ENCODE results near the gene FGF14.
"Not testable (repeated sequence)": the region's sequence is repeated elsewhere in the genome, so short reads cannot be mapped to it uniquely, and the experiment has no call there.

The FGF14 gene

DNA sequence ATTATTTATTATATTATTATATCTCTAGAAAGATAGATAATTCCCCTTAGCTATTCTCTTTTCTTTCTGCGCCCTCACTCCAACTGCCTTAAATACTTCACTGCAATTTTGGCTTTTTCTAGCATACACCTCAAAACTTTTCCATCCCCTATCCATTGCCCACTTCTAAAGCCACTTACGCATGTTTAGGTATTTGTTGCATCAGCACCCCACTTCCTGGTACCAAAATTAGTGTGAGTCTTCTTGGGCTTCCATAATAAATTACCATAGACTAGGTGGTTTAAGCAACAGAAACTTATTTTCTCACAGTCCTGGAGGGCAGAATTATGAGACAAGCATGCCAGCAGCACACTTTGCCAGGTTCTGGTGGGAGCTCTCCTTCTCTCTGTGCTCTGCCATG, 209.0 kb downstream of the FGF14 start:
- DNase-seq = no peak

DNA sequence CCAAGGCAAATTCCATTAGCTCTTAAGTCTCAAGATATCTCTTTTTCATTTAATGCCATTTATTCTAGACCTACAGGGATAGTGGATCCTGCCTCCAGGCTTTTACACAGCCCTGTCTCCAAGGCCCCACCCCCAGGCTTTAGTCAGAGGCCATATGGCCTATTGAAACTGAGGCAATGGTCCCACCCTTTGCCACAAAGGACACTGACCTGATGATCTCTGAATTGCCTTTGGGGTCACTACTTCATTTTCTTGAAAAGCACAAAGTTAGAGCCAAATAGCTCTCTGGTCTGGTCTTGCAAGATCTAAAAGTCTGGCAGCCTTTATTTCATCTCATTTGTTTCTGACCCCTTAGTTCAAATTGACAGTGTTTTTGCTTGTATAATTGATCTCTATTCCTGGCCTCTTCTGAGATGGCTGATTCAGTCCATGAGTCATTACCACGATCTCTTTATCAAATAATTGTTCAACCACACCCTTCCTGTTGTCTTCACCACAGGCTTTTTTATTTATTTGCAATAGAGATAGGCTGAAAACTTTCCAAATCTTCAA, 209.8 kb downstream of the FGF14 start:
- DNase-seq = no peak

DNA sequence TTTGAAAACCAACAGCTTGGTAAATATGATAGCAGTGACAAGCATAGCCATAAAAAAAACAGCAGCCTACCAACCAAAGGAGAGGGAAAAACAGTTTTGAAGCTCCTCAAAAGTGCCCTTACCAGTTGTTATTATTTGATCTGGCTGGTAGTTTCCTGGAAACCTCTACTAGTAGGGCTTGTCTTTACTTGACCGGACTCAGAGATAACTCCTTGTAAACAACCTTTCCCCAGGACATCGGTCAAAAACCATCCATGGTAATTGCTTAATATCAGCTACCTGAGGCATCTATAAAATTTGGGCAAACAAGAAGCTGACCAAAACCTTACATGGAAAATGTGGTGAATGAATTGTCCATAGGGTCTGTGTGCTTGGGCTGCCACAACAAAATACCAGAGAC, 210.9 kb downstream of the FGF14 start:
- no peak for DNase-seq

DNA sequence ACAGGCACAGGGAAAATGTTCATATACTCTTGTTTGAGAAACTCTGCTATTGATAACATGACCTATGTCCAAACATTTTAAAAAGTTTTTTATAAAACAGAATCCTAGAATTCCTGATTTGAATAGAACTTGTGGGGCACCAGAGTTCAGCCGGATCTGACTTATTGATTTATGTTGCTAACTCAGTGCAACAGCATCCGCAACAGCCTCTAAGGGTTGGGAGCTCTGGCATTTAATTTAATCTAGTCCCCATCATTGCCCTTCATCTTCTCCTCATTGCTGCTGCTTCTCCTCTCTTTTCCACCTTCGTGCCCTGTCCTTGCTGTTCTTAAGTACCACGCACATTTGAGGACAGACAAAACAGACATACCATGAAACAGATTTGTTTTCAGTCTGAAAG, 214.5 kb downstream of the FGF14 start:
- DNase-seq = no peak

DNA sequence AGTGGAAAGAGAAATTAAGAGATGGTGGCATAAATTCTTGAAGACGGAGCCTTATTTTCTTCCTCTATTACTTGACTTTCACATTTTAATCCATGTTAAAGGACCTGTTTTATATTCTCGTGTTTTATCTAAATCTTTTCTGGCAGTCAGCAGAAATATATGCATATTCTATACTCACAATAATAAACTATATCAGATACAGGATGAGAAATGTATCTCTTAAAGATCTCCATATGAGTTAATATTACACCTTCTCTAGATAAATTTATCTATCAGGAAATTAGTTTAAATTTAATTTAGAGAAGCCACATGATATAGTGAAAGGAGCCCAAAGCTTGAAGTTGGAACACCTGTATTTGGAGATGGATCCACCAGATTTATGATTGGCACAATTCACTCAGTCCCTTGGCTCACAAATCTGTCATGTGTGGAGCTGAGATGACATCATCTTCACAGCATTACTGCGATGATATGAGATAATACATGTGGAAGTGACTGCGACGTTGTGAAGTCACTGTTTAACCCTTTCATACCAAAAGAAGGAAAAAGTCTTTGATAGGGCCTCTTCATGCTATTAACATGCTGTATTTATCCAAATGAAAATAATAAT, 216.4 kb downstream of the FGF14 start:
- DNase-seq = no peak

DNA sequence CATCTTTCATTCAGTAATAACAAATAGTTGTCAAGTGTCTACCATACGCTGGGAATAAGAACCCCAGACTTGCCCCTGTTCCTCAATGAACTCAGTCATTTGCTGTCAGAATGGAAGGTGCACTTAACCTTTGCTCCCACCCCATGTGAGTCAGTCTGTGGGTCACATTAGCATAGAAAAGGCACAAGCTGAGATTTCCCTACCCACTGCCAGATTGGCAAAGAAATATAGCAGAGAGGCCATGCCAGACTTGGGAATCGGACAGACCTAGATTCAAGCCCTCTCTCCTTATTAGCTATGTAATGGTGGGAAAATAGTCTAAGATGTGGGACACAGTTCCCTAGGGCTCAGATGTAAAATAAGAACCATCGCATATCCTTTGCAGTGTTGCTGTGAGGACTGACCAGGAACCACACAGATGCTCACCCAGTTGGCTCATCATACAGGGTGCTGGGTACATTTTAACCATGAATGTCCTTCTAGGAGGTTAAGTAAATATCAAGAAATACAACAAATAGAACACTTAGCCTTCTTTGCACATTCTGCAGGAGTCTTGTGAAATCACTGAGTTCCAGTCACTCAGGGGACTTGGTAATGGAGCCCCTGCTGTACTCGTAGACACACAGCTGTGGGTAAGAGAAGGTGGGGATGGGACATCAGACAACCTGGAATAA, 218.2 kb downstream of the FGF14 start:
- DNase-seq = peak in 1 of 14 donors; percentile 40

DNA sequence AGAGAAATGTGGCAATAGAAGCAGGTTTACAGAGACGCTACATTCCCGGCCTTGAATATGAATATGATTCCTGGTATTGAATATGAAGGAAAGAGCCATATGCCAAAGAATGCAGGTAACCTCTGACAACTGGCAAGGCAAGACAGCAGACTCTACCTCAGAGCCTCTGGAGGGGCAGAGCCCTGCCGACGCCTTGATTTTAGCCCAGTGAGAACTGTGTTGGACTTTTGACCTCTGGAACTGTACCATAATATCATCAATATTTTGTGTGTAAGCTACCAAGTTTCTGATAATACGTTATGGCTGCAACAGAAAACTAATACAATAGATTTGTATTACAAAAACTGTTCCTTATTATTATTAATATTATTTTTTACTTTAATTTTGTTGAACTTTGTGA, 219.7 kb downstream of the FGF14 start:
- DNase-seq = no peak

DNA sequence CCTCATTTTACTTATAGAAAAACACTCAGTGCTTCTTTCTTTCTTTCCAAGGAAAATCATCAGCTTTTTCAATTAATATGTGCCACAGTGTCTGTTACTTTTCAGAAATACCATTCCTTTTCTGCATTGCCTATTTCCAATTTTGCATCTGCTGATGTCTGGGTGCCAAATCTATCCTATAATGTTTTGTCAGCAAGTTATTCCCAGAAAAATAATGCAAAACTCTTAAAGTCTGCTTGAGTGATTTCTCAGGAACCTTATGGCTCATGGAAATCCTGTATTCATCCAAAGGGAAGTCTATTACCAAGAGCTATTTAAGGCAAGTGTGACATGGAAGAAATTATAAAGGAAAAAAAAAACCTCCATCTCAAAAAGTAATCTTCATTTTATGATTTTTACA, 224.4 kb downstream of the FGF14 start:
- no peak for DNase-seq

DNA sequence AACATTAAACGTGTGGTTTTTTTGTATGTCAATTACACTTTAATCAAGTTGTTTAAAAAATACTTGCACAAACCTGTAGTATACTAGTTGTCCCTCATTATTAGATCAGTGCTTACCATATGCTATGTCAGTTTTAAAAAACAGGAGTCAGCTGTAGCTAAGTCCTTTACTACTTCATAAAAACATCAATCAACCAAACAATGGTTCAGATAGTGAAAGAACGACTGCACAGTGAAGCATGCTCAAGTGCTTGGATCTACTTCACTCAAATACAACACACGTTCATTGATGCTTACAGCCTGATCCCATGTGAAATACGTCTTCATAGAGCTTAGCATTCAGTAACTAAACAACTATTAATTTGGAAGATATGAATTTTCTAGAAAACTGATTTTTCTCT, 225.0 kb downstream of the FGF14 start:
- DNase-seq = no peak

DNA sequence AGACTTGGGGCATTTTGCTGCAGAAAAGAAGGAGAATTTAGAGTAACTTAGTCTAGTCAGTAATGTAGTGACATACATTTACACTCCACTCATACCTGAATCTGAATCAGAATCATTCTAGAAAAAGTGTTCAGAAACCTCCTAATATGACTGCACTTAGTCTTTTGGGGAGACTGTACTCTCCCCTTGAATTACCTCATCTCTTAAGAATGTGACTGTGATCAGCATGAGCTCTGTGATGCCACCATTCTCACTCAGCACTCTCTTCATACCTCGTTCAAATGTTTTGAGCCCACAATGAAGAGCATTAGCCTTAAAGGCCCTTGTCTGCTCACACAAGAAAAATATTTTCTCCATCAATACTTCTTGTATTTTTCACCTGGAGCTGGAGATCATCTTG, 229.4 kb downstream of the FGF14 start:
- DNase-seq = no peak

DNA sequence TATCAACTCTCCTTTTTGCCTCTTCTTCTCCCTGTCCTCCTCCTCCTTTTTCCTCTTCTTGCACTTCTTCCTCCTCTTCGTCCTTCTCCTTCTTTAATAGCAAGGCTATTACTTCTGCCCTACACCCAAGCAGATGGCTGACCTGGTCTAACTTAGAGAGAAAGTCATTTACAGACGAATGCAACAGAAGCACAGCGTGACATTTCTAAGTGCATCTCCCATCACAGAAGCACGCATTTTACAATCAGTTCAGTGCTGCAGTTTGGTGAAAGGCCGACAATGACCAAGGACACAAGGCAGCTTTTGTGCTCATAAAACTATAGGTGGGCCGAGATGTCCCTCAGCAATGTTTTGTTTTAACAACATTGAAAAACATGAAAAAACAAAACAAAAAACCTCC, 231.5 kb downstream of the FGF14 start:
- peak in 1 of 14 donors; percentile 35 for DNase-seq

DNA sequence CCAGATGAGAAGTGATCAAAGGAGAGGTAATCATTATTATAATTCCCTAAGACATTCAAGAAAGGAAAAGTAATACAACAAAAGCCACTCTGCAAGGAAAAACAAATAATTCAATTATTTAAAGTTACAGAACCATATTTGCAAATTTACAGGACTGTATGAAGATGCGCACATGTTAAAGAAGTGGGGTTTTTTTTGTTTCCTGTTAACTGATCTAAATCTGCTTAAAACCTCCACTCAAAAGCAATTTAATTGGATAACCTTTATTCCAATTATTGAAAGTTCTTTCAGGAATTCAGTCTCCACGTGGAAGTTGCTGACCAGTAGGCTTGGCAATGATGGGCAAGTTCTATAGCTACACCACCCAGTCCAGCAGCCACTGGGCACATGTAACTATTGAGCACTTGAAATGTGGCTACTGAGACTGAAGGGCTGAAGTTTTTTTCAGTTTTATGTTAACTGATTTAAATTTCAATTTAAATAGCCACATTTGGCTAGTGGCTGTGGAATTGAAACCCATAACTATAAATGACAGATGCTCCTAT, 232.3 kb downstream of the FGF14 start:
- DNase-seq = no peak

DNA sequence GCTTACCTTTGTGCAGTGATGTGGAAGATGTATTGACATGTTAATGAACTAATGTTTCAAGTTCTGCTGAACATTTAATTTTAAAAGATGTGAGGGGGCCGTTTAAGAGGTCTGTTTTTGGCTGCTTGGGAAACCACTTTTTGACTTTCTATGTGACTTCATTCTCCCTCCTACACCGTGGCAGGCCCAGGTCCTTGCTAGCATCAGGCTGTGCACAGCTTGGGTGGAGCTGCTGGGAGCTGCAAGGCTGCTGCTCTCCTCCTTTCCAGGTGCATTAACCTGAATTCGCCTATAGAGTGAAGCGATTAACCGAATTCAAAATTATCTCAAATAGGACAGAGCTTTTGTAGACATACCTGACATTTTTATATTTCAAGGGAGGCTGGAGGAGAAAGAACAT, 249.1 kb downstream of the FGF14 start:
- no peak for DNase-seq

DNA sequence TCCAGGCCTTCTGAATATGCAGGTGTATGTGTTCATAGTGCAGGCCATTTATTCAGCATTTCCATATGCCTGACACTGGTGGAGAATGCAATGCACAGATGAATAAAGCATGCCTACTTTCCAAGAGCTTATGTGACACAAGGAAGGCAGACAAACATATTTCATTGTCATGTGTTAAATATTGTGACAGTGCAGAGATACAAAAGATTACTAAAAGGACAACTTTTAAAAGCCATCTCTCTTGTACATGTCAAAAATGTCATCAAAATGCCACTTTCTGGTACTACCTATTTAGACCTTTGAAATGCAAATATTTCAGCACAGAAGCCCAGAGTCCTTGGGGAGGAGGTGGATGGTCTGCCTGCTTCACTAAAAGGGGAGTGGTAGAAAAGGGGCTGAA, 254.5 kb downstream of the FGF14 start:
- DNase-seq = no peak

DNA sequence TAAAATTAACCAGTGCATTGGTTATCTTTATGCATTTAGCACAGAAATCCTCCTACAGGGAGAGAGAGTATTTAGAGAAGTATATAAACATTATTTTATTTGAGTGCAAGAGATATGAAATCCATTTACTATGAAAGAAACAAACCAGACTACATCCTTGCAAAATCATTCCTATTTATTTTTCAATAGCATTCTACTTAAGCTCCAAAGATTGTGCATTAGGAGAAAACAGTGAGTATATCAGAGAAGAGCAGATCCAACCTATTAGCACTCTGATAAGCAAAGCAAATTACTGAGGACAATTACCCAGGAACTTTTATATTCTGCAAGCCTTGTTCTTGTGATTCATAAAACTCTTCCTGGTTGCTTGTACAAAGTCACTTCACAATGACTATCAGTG, 256.1 kb downstream of the FGF14 start:
- no peak for DNase-seq

DNA sequence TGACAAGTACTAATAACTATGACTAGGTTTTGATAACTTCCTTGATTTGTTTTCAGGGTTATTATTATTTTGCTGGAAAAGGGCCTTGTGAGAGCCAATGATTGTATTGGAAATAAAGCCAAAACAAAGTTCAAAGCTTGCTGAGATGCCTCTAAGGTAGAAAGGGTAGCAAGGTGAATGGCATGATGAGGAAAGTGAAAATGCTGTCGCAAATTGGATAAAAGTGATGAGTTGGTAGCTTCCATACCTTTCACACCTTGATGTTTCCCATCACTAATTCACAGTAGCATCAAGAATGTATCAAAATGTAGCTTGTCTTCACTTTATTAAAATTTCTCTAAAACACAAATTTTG, 259.4 kb downstream of the FGF14 start:
- DNase-seq = no peak

DNA sequence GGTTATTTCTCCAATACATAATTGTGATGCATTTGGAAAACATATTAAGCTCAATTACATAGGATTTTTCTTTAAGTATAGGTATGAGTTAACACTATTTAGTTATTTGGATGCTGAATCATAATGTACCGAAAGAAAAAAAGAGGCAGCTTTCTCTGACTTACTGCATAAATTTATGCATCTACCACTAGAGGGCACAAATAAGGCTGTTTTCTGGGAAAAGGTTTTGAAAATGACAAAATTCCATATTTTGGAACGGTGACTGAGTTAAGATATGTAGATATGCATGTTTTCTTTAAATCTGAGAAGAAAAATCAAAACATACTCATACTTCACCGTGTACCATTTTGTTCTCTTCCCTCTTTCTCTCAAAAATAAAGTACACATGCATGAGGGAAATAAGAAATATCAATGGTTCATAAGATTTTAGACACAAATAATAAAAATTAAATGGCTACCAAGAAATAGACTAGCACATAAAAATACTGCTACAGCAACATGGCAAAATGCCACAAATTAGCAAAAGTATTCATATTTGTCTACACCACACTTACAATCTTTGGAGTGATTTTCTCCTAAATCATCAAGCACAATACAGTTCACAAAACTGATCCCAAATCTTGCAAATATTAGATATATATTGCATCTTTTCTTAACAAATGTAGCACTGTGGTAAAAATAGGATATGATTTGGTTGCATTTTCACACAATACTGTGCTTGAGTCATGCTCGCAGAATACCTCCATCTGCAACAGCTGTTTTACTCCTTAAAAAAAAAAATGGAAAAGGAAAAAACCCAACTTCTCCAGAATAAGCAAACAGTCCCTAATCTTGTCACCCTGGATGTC, 260.0 kb downstream of the FGF14 start:
- peak in 1 of 14 donors; percentile 59 for DNase-seq

DNA sequence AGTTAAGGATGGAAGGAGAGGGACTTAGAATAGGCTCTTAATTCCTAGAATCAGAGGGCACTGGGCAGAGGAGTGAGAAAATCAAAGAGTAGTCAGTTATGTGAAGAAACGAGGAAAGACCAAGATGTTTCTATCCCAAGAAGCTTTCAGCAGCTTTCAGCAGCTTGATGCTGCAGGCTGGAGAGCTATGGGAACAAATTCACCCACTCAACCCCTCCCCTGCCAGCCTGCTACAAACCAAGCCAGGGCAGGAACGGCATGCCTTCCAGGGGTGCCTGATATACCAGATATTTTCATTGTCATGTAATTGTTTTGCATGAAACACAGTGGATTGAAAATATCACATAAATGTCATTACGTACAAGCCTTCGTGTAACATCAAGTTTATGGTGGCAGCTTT, 262.2 kb downstream of the FGF14 start:
- DNase-seq = no peak

DNA sequence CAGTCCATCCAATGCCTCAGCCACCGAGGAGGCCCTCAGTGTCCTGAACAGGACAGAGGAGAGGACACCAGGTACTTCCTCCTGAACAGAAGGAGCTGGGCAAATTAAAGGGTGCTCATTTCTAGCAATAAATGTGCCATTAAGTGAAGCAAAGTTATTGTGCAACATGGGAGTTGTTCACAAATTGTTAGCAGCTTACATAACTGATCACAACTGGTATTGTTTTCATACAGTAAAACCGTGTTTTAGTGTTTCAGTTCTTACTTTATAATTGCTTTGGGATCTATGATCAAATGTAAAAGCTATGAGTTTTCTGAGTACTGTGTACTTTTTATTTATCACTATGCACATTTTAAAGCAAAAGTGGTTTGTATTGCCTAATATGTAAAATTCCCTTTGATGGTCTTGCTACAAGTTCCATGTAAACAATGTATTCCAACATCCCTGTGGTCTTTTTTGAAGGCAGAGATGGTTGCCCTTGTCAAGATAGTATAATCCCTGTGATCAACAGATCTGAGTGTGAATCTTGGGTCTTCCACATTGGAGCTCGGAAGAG, 263.1 kb downstream of the FGF14 start:
- DNase-seq = no peak

DNA sequence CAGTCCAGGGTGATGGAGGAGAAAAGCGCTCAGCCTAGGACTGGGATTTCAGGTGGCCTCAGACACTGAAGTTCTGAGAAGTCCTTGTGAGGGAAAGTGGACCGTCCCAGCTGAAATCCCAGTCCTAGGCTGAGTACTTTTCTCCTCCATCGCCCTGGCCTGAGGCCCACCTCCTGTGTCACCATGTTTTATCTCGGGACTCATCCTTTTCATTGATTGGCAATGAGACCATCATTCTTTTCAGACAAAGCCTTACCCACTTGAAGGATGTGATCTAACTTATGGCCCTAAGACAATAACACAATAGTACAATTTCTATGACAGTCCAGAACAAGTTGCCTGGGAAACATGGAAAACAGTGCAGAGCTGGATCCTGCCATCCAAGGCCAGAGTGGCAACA, 263.9 kb downstream of the FGF14 start:
- DNase-seq = not testable (repeated sequence)

DNA sequence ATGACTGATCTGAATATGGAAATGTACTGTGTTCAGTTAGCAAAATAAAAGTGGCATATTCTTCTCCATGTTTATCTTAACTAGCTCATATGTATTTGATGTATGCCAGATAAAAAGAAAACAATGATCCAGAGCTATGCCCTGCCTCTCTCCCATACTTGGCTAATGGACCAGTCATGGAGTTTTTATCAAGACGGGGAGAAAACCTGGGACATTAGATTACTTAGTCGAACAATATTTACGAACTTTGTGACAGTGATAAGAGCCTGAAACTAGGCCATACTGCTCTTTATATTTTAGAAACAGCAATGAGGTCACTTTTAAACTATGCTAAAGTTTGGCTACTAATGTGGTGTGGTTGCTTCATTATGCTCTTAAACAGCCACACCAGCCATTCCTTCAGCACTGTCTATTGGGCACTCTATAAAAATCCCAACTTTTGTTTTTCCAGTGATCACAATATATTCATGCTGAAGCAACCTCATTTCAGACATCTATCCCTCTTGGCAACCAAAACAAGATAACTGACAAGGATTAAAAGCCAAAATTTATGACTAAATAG, 265.0 kb downstream of the FGF14 start:
- DNase-seq = no peak

DNA sequence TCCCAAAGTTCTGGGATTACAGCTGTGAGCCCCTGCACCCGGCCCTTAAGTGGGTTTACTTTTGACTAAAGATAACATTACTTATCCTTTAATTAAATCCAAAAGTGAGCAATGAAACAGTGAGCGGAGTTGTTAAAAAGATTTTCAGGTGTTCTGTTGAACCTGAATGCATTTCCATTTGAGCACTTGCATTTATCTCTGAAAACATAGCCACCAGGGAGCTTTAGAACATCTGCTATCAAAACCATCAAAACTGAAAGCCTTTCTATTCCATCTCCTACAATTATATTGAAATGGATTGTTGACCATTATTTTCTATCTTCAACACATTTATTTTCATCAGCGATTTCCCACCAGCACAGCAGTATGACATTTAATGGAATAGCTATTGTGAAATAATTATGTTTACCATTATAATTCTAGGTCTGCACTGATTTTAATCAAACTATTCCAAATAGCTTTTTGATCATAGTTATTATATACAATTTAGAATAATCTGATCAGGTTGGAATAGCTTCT, 269.0 kb downstream of the FGF14 start:
- no peak for DNase-seq

All from C1 segment of cervical spinal cord (tissue), 14 donors.